GM19035 (cell line): ENCODE measurements around the gene MGLL.

Experiments used
- ATAC-seq: cut with Tn5 transposase; IDR thresholded peaks from one replicate; pipeline ENCODE4 v1.9.1; 2021; ENCODE audit not compliant: unreplicated experiment

Gene MGLL

DNA sequence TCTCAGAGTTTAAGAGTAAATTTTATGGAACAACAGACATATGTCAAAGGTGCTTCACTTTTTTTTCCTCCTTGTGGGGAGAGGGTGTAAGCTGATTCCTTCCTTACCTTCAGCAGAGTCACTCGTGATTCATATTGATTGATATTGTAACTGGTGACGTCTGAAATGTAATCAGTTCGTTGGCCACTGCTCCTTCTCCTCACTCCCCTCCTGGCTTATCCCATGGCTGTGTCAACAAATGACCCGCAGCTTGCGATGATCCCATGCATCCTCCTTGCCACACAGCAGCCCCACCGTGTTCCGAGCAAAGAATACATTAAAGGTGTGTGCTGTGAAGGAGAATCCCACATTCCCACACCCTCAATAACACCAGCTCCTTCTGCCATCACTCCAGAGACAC is 7.3 kb downstream of the MGLL start:
- no peak for ATAC-seq

DNA sequence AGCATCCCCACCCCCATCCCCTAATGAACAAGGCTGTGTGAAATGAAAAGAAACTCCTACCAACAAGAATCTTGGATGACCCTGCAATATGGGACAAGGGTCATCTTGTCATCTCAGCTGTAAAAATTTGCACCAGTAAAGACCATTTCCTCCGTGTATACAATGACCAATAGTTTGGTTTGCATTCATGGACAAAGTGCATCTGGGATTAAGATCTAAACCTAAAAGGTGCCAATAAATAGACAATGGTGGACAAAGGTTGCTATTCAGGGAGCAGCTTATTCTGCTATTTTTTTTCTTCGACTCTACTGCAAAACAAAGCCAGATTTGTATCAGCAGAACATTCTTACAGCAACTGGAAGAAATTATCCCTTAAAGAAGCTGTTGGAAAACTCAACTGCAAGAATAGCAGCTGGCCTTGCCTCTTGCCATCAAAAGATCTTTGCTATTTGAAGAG is 8.0 kb downstream of the MGLL start:
- no peak for ATAC-seq

DNA sequence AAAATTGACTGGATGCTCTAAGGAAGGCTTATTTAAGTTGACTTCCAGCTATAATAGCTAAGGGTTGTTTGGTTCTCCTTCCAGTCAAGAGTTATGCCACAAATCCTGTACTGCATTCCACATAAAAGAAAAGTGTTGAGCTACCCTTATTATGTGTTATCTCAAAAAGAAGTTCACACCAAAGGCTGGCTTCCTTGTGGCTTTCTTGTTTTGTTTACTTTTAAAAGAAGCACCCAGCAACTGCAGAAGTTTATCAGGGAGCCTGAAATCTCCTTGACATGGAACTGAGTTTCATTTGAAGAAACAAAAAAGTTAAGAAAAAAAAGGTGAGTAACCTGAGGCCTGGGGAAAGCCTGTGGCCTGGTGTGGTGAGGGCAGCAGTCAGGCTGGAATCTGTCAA is 10.2 kb downstream of the MGLL start:
- ATAC-seq: no peak

GRCh38 chr3:127811717-127812116 is 10.6 kb downstream of the MGLL start:
- no peak for ATAC-seq

GRCh38 chr3:127809611-127810010 is 12.7 kb downstream of the MGLL start:
- ATAC-seq: no peak

GRCh38 chr3:127809211-127809610 is 13.1 kb downstream of the MGLL start:
- ATAC-seq: no peak

GRCh38 chr3:127808197-127808596 is 14.1 kb downstream of the MGLL start:
- ATAC-seq: no peak

- no peak for ATAC-seq
Measured at GRCh38 chr3:127805026-127805753, 17.1 kb downstream of the MGLL start.

- ATAC-seq: no peak
Measured at GRCh38 chr3:127804141-127804540, 18.2 kb downstream of the MGLL start.

DNA sequence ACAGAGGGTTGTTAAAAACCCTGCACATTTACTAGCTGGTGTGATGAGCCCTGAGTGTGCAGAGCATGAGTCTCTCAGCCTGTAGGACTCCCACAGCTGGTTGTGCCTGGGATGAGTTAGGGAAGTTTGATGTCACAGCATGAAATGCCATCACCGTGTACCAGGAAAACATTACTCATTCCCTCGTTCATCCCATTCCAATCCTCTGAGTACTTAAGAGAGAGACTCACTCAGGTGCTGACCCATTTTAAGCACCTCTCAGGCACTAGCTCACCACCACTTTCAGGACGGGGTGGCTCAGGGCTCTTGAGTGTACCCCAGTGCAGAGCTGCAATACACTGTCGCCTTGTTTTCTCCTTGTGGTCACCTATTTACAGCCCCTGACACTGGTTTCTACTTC is 18.7 kb downstream of the MGLL start:
- ATAC-seq: no peak

- ATAC-seq: no peak
Measured at GRCh38 chr3:127802606-127803005, 19.7 kb downstream of the MGLL start.

- ATAC-seq: no peak
Measured at GRCh38 chr3:127801731-127802313, 20.5 kb downstream of the MGLL start.

DNA sequence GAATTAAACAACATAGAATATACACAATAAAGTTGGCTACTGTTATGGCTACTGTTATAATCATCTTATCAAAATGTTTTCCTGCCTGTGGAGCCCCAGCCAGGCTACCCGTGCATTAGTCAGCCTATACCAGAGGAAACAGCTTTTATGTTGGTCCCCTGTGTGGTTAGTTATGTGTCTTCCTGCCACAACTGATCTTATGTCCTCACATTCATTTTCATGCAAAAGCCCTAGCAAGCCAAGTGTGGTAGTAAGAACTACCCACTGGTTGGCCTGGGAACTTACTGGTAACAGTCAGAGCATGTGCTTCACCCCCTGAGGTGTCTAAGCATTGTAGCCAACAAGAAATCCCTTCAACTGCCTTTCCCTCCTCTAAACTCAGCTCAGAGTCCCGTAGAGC is 21.8 kb downstream of the MGLL start:
- no peak for ATAC-seq

GRCh38 chr3:127799476-127800222 is 22.7 kb downstream of the MGLL start:
- no peak for ATAC-seq

- ATAC-seq: no peak
Measured at GRCh38 chr3:127798716-127799115, 23.6 kb downstream of the MGLL start.

- no peak for ATAC-seq
Measured at GRCh38 chr3:127796831-127797150, 25.5 kb downstream of the MGLL start.

DNA sequence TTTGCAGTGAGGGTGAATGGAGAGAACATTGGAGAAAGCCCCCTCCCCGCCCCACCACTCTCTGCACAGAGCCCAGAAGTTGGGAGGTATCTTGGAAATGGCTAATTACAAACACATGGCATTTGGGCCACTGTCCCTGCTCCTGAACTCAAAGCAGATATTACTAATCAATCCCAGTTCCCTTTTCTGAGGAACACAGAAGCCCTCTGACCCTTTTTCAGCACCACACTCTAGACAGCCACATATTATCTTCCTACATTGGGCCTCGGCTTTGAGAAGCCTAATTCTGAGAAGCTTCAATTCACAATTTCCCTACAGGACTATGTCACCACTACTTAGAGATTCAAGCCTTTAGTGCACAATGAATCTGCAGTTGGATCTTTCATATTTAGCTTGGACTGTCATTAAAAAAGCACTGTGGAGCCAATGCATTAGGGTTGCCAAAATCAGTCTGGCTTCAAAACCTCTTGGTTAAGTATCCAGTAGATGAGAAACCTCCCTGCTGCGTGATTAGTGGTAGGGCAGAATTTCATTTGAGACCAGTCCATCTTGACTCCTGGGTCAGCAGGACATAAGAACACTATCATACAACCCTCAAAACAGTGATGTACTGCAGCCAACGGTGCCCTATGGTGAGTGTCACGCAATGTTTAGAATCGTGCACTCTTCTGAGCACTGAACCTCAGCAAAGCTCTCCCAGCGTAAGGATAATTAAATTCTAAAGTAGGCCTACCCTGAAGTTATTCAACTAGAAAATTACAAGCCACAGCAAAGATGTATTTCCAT is 26.1 kb downstream of the MGLL start:
- no peak for ATAC-seq

DNA sequence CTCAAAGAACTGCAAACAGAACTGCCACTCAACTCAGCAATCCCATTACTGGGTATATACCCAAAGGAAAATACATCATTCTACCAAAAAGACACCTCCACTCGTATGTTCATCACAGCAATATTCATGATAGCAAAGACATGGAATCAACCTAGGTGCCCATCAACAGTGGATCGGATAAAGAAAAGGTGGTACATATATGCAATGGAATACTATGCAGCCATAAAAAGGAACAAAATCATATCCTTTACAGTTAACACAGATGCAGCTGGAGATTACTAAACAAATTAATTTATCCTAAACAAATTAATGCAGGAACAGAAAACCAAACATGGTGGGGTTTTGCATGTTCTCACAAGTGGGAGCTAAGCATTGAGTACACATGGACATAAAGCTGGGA is 27.3 kb downstream of the MGLL start:
- ATAC-seq: no peak

GRCh38 chr3:127794402-127794801 is 27.9 kb downstream of the MGLL start:
- no peak for ATAC-seq

DNA sequence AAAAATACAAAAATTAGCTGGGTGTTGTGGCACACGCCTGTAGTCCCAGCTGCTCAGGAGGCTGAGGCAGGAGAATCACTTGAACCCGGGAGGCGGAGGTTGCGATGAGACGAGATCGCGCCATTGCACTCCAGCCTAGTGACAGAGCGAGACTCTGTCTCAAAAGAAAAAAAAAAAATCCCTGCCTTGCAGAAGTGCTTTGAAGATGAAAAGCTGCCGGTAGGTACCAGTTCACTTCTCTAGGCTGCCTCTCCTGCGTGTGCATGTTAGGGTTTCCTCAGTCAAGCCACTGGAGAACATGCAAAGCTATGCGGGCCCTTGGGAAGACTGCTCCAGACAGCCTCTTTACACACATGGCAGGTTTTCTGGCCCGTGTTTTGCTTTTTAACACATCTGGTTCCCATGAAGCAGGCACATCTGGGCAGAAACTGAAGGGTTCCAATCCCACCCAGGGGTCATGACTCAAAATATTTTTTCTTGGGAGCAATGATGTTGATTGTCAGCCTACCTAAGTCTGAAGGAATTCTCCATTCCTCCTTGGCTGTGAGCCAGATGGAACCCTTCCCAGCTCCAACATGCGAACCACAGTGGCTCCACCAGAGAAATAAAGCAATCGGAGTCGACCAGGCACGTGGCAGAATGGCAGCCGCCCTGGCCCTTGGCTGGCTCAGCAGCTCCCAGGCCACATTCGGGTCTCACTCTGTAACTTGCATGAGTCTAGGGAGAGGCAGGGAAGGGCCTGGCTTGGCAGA is 29.6 kb downstream of the MGLL start:
- ATAC-seq: no peak
